Measurements from ENCODE around the gene ABHD2. TPM values are rescaled to one million over a fixed set of nuclear protein-coding genes. Genes with fewer than 3 reads are reported as not detected.
A peak's percentile ranks its signal among the peaks of the same experiment; 100 is the strongest.
"Not testable (repeated sequence)": the region's sequence is repeated elsewhere in the genome, so short reads cannot be mapped to it uniquely, and the experiment has no call there.

The ABHD2 gene
- polyA plus RNA-seq, 3 donors, result 29.2 to 30.1 (median 29.6) TPM

GRCh38 chr15:89225588-89225987 is 137.3 kb downstream of the ABHD2 start:
- DNase-seq (ENCODE audit: extremely low read depth in 1 of 11, low read depth in 9 of 11, low spot score in 4 of 11), result no peak

GRCh38 chr15:89226359-89227221 is 138.3 kb downstream of the ABHD2 start:
- no peak for DNase-seq (ENCODE audit: extremely low read depth in 1 of 11, low read depth in 9 of 11, low spot score in 4 of 11)

GRCh38 chr15:89227425-89227824 is 139.2 kb downstream of the ABHD2 start:
- no peak for DNase-seq (ENCODE audit: extremely low read depth in 1 of 11, low read depth in 9 of 11, low spot score in 4 of 11)

- DNase-seq (ENCODE audit: extremely low read depth in 1 of 11, low read depth in 9 of 11, low spot score in 4 of 11), result no peak
Observed at GRCh38 chr15:89230277-89230676, 142.0 kb downstream of the ABHD2 start.

GRCh38 chr15:89231832-89232231 is 143.6 kb downstream of the ABHD2 start:
- DNase-seq (ENCODE audit: extremely low read depth in 1 of 11, low read depth in 9 of 11, low spot score in 4 of 11), result no peak

- not testable (repeated sequence) for DNase-seq (ENCODE audit: extremely low read depth in 1 of 11, low read depth in 9 of 11, low spot score in 4 of 11)
Observed at GRCh38 chr15:89239883-89240810, 151.9 kb downstream of the ABHD2 start.

GRCh38 chr15:89243046-89243690 is 154.9 kb downstream of the ABHD2 start:
- DNase-seq (ENCODE audit: extremely low read depth in 1 of 11, low read depth in 9 of 11, low spot score in 4 of 11), result peak in 1 of 11 donors; percentile 10

- DNase-seq (ENCODE audit: extremely low read depth in 1 of 11, low read depth in 9 of 11, low spot score in 4 of 11), result peak; percentile 84 to 94 (median 90)
Observed at GRCh38 chr15:89243691-89244573, 155.7 kb downstream of the ABHD2 start, which contains the start of gene FANCI. TSS of gene FANCI (plus strand) at chr15:89243979. CDS start at chr15:89247648, 3,669 bp downstream.

- DNase-seq (ENCODE audit: extremely low read depth in 1 of 11, low read depth in 9 of 11, low spot score in 4 of 11), result peak in 2 of 11 donors; percentile 1 to 13
Observed at GRCh38 chr15:89244574-89244903, 156.3 kb downstream of the ABHD2 start.

- DNase-seq (ENCODE audit: extremely low read depth in 1 of 11, low read depth in 9 of 11, low spot score in 4 of 11), result no peak
Observed at GRCh38 chr15:89247446-89247845, 159.2 kb downstream of the ABHD2 start.

- no peak for DNase-seq (ENCODE audit: extremely low read depth in 1 of 11, low read depth in 9 of 11, low spot score in 4 of 11)
Observed at GRCh38 chr15:89248584-89248983, 160.3 kb downstream of the ABHD2 start.

- not testable (repeated sequence) for DNase-seq (ENCODE audit: extremely low read depth in 1 of 11, low read depth in 9 of 11, low spot score in 4 of 11)
Observed at GRCh38 chr15:89250142-89250541, 161.9 kb downstream of the ABHD2 start.

Other genes with a start within 250 kb of the ABHD2 start
- 1 to 10 TPM; 3.4 to 5.1 (median 4.1) TPM for gene HAPLN3, start 192.9 kb upstream of the ABHD2 start, polyA plus RNA-seq (ENCODE audit: insufficient read length in 3 of 3)
- 100 to 1,000 TPM in 2 of 3 donors, 10 to 100 TPM in 1; 84.1 to 136 (median 103) TPM for gene MFGE8, start 175.1 kb upstream of the ABHD2 start, polyA plus RNA-seq (ENCODE audit: insufficient read length in 3 of 3)
- gene RLBP1, start 133.1 kb downstream of the ABHD2 start, polyA plus RNA-seq (ENCODE audit: insufficient read length in 3 of 3), result not detected
- gene FANCI, start 155.5 kb downstream of the ABHD2 start, polyA plus RNA-seq (ENCODE audit: insufficient read length in 3 of 3), result 10 to 100 TPM; 31.3 to 39.8 (median 36.9) TPM
- 10 to 100 TPM; 46.7 to 55.7 (median 54.2) TPM for gene POLG, start 246.4 kb downstream of the ABHD2 start, polyA plus RNA-seq (ENCODE audit: insufficient read length in 3 of 3)

All from renal cortex interstitium (tissue), 11 donors.